Measurements from ENCODE around the gene KRT86.

GRCh38 chr12:52336641-52337040, 62.2 kb downstream of the KRT86 start:
- TF ChIP-seq CTCF (IDR thresholded peaks at IDR 0.05; ENCODE audit: low read depth, low read length, poor library complexity, severe bottlenecking) (no peak), EZH2phosphoT487 (IDR thresholded peaks at IDR 0.05; ENCODE audit: borderline replicate concordance, low read length) (no peak)
